Fibroblast of mammary gland (primary cell): Measurements from ENCODE around the gene GFY.

Experiments used
- DNase-seq: peaks from one replicate; pipeline ENCODE4 v3.0.0-alpha.2; 2010; ENCODE audit warnings: low read depth
- H3K4me3 ChIP-seq: 2 replicates; pipeline ENCODE4 v1.5.1; 2011; ENCODE audit warnings: low read depth, mild to moderate bottlenecking, low read length, moderate library complexity; ENCODE audit not compliant: control insufficient read depth
- TF ChIP-seq, protein P1 (sequence below): conservative IDR thresholded peaks from 2 replicates; pipeline ENCODE4 v1.5.1; 2011; ENCODE audit warnings: low read depth, low read length, inconsistent platforms; ENCODE audit not compliant: control insufficient read depth, insufficient read depth

Gene GFY

DNA sequence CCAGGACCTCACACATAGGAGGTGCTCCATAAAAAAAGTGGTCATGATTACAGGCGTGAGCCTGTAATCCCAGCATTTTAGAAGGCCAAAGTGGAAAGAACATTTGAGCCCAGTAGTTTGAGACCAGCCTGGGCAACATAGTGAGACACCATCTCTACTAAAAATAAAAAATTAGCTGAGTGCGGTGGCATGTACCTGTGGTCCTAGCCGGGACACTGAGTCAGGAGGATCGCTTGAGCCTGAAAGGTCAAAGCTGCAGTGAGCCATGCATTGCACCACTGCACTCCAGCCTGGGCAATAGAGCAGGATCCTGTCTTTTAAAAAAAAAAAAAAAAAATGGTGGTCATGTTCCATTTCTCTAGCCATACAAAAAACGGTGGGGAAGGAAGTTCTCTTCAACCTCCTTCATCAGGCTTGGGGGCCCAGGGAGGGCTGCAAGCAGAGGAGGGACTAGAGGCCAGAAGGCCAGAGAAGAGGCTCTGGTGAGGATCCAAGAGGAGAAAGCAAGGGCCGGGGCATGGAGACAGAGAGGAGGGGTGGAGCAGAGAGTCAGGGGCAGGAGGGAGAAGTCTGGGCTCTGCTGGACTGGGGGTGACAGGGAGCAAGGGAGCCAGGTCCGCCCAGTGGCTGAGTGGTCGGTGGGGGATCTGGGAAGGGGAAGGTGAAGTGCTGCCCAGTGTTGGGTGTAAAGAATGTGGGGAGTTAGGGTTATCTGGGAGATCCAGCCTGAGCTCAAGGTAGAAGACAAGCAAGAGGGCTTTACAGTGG is 28.3 kb upstream of the GFY start:
- TF ChIP-seq, protein P1, sequence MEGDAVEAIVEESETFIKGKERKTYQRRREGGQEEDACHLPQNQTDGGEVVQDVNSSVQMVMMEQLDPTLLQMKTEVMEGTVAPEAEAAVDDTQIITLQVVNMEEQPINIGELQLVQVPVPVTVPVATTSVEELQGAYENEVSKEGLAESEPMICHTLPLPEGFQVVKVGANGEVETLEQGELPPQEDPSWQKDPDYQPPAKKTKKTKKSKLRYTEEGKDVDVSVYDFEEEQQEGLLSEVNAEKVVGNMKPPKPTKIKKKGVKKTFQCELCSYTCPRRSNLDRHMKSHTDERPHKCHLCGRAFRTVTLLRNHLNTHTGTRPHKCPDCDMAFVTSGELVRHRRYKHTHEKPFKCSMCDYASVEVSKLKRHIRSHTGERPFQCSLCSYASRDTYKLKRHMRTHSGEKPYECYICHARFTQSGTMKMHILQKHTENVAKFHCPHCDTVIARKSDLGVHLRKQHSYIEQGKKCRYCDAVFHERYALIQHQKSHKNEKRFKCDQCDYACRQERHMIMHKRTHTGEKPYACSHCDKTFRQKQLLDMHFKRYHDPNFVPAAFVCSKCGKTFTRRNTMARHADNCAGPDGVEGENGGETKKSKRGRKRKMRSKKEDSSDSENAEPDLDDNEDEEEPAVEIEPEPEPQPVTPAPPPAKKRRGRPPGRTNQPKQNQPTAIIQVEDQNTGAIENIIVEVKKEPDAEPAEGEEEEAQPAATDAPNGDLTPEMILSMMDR = no peak
- H3K4me3 ChIP-seq = no peak overlapping the region
- DNase-seq = no peak

DNA sequence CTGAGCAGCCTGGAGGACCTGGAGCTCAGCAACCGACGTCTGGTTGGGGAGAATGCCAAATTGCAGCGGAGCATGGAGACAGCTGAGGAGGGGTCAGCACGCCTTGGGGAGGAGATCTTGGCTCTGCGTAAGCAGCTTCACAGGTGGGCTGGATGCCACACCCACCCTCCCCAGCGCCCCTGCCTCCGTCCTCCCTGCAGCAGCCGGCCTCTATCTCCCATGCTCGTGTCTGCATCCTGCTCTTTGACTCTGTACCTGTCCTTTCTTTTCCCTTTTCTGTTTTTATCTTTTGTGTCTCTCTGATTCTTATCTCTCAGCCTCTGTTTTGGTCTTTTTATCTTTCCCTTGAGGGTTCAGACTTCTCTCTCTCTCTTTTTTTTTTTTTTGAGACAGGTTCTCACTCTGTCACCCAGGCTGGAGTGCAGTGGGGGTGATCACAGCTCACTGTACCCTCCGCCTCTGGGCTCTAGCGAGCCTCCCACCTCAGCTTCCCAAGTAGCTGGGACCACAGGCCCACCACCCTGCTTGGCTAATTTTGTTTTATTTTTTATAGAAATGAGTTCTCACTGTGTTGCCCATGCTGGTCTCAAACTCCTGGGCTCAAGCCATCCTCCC is 27.1 kb upstream of the GFY start:
- no peak overlapping the region for H3K4me3 ChIP-seq
- no peak for DNase-seq
- TF ChIP-seq, protein P1 = no peak

DNA sequence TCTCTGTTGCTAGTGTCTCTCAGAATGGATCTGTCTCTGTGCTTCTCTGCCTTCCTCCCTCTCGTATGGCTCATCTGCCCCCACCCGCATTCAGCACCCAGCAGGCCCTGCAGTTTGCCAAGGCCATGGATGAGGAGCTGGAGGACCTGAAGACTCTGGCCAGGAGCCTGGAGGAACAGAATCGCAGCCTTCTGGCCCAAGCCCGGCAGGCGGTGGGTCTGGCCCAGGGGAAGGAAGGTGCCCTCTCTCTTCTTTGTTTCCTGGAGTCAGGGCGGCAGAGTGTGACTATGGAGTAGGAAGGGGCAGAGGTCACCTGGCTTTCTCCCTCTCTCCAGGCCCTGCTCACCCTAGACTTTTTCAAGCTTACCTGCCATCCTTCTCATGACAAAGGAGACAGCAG is 26.3 kb upstream of the GFY start:
- H3K4me3 ChIP-seq = no peak overlapping the region
- TF ChIP-seq, protein P1 = no peak
- no peak for DNase-seq

DNA sequence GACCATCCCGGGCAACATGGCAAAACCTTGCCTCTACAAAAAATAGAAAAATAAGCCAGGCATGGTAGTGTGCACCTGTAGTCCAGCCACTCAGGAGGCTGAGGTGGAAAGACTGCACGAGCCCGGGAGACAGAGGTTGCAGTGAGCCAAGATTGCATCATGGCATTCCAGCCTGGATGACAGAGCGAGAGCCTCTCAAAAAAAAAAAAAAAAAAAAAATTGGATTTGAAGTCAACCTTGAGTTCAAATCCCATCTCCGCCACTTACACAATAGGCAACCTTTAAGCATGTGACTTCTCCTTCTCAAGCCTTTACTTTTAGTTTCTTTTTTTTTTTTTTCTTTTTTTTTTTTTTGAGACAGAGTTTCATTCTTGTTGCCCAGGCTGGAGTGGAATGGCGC is 25.2 kb upstream of the GFY start:
- TF ChIP-seq, protein P1 = no peak
- H3K4me3 ChIP-seq = no peak overlapping the region
- DNase-seq = peak; percentile 9

DNA sequence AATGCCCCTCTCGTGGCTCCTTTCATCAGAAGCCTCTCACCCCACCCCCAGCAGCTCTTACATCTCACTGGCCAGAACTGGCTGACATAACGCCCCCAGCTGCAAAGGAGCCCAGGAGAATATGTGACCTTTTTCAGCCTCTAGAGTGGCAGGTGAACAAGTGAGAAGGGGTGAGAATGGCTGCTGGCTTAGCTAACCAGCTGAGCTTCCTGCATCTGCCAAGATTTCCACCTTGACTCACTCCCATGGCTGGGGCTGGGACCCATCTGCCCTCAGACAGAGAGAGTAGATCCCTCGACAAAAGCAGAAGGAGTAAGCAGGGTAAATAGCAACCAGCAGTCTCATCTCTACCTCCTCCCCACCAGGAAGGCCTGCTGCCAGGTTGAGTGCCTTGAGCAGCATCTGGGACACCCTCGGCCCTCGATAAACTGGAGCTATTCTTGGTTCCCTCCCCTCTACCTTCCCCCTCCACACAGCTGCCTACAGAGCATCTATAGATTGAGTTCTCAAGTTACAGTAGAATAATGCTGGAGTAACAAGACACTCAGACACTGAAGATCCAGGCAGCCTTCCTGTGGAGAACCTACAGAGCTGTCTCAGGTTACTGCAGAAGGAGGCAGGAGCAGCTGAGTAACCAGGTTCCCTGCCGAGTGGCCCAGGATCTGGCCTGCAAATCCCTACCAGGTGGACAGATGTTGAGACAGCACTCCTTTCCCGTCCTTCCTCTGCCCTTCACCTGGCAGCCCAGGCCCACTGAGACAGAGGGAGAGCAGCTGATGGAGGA is 21.6 kb upstream of the GFY start:
- TF ChIP-seq, protein P1 = no peak
- DNase-seq = no peak
- H3K4me3 ChIP-seq = no peak overlapping the region

DNA sequence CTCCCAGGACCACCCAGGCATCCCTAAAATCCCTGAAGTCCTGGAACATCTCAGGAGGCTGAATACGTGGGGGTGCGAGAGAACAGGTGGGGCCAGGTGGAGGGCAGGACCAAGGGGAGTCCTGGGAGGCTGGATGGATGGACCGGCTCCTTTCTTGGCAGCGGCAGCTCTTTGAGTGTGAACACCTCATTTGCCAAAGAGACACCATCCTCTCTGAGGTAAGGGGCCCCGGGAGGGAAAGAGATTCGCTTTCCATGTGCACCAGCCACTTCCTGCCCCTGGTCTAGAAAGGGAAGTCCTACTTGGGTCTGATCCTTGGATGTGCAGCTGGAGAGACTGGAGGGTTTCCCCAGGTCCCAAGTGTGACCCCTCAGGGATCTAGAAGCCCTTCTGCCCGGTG is 18.1 kb upstream of the GFY start:
- TF ChIP-seq, protein P1 = no peak
- DNase-seq = no peak
- H3K4me3 ChIP-seq = no peak overlapping the region
